ENCODE measurements around the gene SKOR1. TPM values are rescaled to one million over a fixed set of nuclear protein-coding genes. Genes with fewer than 3 reads are reported as not detected.
A peak's percentile ranks its signal among the peaks of the same experiment; 100 is the strongest.

Gene SKOR1
- total RNA-seq, 1 donor from 2014 or later: 0.96 TPM

DNA sequence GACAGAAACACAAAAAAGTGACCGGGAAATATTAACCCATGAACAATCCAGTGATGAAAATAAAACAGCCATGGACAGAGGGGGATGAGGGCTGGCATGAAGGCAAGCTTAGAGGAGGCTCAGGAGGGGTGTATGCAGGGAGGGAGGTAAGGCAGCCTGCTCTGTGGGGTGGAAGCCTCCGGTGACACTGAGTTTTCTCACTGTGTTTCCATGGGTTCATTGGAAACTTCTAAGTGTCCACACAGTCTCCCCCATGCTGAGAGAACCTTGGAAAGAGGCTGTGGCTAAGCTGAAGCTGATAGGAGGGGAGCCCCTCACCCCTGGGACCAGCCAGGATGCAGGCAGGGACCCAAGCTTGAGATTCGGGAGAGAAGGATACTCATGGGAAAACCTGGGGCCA, 6.8 kb upstream of the SKOR1 start:
- DNase-seq (ENCODE audit: low spot score): no peak

DNA sequence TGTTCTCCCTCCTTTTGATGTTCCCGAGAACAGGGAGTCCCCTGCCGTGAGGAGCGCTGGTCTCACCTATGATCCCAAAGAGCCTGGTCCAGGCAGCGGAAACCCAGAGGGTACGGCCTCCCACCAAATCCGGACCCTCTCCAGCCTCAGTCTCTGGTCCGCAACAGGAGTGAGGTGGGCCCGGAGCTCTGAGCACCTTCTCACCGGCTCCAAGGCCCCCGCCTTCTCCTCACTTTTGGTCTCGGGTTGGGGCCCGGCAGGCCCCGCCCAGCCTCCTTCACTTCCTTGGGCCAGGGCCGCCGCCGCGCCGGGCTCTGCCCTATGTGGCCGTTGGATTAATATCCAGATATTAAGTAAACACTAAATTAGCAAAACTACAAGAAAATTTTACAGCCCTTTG, 5.7 kb upstream of the SKOR1 start:
- DNase-seq (ENCODE audit: low spot score): no peak

DNA sequence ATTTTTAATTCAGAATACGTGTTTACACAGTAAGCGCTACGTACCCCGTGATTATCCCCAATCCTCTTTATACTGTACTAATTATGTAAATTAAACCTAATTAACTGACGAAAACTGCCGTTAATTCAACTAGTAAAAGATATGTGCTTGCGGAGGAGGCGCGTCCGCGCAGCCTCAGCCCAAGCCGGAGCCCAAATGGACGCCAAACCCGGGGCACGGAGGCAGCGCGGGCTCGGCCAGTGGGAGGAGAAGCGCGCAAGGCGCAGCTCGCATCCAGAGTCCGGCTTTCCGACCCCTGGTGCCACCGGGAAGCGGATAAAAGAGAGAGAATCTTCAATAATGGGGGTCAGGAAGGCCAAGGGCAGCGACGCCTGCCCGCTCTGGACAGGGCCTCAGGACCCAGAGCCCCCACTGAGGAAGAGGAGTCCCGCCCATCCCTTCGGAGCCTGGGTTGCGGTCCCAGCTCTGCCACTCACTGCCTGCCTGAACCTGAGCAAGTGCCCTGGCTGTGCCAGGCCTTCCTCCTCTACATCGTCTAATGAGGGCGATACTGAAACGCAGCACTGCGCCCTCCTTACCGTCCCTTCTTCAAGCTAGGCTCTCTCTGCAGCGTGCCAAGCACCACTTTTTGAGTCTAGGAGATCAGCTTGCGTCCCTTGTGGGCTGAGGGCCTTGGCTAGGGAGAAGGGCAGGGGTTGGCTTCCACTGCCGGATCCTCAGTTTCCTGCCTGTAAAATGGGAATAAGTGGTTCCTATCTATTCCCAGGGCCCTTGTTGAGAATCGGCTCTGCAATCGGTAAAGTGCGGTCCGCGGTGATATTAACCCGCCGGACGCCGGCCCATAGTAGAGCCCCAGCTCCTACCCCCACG, 5.0 kb upstream of the SKOR1 start:
- no peak for DNase-seq (ENCODE audit: low spot score)

DNA sequence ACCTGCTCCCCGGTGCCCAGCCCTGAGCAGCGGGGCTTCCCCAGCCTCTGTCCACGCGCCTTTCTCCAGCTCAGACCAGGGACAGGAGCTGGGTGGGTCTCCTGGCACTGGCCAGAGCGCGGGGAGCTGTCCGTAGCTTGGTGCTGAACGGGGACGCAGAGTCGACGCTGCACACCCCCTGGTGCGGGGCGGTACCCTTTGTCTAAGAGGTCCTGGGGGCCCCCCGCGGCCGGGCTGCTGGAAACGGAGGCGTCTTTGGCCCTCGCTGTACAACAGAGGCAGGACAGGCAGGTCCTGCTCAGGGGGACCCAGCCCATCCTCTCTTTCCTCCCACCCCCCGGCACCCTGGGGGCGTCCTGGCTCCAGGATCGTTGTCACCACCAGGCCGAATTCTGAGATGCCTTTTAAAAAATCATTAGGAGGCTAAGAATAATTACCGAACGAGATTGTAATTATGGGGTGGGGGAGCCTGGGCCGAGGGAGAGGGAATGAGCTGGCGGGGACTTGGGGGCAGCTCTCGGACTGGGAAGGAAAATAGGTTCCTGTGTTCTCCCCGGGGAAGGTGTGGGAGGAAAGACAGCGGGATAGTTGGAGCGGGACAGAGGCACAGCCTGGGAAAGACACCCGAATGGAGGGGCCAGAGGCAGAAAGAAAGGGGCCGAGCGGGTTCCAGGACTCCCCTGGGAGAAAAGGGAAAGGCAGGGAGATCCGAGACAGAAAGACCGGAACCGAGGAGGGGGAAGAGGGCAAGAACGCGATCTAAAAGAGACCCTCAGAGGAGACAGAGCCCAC, 4.1 kb upstream of the SKOR1 start:
- peak; percentile 67 for DNase-seq (ENCODE audit: low spot score)

DNA sequence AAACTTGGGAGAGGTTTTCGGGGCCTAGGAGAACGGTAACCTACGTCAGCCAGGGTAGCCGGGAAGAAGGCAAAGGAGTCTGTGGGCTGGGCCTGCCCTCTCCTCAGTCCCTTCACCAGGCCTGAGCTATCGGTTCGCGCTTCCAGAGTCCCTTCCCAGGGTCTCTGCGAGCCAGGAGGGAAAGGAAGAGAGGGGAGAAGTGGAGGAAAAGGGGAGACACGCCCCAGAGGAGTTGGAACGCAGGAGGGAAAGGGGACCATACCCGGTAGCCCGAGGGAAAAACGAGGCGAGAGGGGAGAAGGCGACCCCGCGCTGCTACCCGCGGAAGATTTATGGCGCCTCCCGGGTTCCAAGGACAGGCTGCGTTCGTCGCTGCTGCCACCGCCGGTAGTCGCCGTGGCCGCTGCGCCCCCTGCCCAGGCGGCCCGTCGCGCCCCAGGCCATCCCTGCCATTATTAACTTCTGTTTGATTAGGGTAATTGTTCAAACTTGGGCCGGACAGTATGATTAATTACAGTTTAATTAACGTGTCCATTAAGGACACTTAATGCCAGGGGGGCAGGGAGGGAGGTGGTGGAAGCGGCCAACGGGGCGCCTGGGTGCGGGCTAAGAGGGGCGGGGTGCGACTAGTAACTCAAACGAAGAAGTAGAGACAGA, 3.4 kb upstream of the SKOR1 start:
- DNase-seq (ENCODE audit: low spot score): no peak

DNA sequence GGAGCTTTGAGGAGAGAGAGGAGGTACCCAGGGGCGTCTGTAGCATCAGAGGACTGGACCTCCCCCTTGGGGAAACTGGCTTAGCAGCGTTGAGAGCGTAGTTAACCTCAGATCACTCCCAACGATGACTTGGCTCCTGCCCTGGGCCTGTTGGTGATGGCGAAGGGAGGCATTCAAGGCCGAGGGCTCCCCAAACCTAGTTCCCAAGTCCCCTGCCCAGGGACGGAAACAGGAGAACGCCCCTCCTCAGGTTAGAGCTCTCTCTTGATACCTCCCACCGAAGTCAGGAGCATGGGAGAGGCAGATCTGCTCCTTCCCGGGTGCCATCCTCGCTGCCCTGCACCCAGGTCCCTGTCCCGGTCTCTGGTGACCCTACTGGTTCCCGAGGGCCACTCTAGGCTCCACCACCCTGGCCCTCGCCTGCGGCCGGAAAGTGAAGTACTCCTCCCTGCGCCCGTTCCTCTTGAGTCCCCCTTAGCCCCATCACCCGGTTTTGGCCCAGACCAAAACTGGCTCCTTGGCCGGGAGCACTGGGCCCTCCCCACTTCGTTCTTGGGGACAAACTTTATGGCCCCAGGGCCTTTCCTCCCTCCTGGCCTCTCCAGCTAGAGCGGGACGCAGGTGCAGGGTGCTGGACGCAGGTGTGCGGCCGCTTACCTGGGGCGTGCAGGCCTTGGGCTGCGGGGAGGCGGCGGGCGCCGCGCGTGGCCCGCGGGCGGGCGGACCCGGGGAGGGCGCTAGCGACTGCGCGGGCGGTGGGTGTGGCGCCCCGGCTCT, 2.6 kb upstream of the SKOR1 start:
- DNase-seq (ENCODE audit: low spot score): no peak

DNA sequence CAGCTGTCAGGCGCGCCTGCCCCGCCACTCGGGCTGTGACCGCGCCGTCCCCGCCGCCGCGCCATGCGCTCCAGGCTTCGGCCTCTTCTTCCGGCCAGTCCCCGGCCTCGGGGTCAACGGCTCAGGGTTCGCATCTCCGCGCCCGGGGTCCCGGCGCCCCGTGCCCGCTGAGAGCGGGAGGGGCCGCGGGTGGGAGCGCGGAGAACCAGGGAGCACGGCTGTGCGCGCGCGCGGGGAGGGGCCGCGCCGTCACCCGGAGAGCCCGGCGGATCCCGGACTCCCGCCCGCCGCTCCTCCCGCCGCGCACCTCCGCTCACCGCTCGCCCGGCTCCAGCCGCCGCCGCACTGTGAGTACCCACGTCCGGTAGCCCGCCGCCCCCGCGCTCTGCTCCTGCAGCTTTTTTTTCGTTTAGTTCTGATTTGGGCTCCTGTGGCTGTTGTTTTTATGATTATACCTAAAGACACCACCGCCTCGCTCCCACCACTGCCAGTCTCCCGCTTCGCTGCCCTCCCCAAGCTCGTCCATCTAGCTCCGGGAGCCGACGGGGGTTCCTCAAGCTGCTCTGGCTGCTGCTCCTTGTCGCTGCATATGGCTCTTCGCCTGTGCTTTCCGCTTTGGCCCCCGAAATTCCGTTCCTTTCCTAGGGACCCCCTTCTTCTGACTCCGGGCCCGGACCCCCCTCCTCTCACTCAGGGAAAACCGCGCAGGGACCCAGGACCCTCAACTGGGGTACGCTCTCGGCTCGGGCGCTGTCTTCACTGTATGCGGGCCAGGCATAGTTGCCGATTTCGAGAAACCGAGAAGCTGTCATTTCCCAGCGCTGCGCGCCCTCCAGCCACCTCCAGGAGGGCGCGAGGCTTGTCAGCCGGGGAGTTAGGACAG, 1.8 kb upstream of the SKOR1 start:
- no peak for DNase-seq (ENCODE audit: low spot score)

DNA sequence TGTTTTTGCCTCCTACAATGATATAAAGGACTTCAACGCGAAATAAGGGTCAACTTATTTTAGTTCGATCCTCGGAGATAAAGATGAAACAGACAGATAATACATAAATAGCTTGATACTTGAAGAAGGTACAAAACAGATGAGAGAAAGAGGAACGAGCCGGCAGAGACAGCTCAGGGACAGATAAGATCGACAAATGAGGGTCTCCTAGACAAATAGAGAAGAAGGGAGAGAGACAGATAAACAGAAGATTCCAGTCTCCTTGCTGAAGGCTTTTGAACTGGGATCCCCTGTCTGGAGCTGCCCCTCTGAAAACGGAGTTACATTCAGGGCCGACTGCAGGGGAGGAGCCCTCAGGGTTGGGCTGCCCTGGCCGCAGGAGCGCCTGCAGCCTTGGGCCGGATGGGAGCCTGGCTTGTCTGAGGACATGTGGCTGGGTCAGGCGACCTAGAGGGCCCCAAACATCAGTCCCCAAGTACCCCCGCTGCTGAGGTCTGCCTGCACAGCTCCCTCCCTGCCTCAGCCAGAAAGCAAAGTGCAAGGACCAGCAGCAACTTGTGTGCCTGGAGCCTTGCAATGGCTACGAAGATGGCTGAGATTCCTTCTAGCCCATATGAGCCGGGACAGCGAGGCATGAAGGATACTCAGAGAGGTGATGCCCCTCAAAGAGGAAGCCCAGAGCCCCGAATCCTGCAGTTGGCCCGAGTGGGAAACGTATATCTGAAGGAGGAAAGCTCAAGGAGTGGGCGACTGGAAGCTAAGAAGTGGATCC, 926 bp upstream of the SKOR1 start:
- DNase-seq (ENCODE audit: low spot score): no peak

DNA sequence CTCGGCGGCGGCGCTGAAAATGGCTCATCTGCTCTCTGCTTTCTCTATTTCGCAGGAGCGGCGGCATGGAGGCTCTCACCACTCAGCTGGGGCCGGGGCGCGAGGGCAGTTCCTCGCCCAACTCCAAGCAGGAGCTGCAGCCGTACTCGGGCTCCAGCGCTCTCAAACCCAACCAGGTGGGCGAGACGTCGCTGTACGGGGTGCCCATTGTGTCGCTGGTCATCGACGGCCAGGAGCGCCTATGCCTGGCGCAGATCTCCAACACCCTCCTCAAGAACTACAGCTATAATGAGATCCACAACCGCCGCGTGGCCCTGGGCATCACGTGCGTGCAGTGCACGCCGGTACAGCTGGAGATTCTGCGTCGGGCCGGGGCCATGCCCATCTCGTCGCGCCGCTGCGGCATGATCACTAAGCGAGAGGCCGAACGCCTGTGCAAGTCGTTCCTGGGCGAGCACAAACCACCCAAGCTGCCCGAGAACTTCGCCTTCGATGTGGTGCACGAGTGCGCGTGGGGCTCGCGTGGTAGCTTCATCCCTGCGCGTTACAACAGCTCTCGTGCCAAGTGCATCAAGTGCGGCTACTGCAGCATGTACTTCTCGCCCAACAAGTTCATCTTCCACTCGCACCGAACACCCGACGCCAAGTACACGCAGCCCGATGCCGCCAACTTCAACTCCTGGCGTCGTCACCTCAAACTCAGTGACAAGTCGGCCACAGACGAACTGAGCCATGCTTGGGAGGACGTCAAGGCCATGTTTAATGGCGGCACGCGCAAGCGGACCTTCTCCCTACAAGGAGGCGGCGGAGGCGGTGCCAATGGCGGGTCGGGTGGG, 790 bp downstream of the SKOR1 start:
- no peak for DNase-seq (ENCODE audit: low spot score)

DNA sequence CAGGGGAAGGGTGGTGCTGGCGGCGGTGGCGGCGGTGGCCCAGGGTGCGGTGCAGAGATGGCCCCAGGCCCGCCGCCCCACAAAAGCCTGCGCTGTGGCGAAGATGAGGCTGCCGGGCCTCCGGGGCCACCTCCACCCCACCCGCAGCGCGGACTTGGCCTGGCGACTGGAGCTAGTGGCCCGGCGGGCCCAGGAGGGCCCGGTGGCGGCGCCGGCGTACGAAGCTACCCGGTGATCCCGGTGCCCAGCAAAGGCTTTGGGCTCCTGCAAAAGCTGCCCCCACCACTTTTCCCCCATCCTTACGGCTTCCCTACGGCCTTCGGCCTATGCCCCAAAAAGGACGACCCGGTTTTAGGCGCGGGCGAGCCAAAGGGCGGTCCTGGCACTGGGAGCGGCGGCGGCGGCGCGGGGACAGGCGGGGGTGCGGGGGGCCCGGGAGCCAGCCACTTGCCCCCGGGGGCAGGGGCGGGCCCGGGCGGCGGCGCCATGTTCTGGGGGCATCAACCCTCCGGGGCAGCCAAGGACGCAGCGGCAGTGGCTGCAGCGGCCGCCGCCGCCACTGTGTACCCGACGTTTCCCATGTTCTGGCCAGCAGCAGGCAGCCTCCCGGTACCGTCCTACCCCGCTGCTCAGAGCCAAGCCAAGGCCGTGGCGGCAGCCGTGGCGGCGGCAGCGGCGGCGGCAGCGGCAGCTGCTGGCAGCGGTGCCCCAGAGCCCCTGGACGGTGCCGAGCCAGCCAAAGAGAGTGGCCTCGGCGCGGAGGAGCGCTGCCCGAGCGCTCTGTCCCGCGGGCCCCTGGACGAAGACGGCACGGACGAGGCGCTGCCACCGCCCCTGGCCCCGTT, 1.6 kb downstream of the SKOR1 start:
- DNase-seq (ENCODE audit: low spot score): no peak

DNA sequence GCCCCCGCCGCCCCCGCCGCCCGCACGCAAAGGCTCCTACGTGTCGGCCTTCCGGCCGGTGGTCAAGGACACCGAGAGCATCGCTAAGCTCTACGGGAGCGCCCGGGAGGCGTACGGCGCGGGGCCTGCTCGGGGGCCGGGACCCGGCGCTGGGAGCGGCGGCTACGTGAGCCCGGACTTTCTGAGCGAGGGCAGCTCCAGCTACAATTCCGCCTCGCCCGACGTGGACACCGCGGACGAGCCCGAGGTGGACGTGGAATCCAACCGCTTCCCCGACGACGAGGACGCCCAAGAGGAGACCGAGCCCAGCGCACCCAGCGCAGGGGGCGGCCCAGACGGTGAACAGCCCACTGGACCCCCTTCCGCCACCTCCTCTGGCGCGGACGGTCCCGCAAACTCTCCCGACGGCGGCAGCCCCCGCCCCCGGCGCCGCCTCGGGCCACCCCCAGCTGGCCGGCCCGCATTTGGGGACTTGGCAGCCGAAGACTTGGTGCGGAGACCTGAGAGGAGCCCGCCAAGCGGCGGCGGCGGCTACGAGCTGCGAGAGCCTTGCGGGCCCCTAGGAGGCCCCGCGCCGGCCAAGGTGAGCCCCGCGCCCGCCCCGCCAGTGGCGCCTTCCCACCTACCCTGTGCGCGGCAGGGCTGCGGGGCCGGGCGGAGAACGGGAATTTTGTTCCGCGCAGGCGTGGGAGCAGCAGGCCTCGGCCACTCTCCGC, 2.4 kb downstream of the SKOR1 start:
- DNase-seq (ENCODE audit: low spot score): no peak

DNA sequence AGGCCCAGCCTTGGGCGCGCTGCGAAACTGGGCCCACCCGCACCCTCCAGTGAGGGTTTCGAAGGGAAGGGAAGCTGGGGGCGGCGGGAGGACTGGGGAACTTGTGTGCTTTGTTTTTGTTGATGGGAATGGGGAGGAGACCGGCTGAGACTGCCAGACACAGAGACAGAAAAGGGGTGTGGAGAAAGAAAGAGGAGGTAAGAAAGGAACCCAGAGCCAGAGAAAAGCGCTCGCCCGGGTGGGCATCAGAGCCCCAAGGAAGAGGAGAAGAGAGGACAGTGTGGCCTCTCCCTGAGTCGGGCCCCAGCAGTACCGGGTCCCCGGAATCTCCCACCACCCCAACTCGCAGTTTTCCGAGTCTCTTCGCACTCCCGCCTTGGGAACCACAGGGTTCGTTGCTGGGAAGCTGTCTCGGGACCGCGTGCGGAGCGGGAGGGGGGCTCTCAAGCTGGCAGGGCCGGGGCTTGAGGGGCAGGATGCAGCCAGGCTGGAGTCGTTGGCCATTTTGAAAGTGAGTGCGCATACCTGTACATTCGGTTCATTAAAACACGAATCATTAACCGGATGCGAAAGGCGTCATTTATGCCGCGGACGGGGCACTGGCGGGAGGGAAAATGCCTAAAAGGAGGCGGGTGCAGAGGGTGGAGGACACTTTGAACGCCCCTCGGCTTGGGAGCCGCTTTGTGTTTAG, 3.1 kb downstream of the SKOR1 start:
- DNase-seq (ENCODE audit: low spot score): no peak

DNA sequence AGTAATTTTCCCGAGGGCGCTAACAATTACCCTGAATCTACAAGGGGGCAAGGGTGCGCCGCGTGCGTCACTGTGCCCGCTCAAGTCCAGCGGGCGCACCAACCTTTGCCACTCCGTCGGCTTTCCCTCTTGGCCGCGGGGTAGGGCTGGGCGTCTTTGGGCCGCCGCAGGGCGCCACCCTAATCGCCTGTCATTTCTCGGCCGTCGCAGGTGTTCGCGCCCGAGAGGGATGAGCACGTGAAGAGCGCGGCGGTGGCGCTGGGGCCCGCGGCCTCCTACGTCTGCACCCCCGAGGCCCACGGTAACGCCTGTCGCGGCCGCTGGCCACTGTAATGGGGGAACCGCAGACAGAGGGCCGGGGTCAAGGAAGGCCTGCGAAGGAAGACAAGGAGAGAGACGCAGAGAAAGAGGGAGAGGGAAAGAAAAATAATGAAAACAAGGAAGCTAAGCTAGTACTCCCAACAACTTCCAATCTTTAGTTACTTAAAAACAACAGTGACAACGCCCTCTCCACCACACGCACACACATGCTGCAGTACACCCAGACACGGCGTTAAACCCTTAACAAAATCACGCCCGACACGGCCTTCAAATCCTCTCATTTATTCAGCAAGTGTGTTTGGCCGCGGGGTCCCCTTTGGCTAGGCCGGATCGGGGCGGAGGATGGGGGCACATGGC, 3.8 kb downstream of the SKOR1 start:
- DNase-seq (ENCODE audit: low spot score): no peak

DNA sequence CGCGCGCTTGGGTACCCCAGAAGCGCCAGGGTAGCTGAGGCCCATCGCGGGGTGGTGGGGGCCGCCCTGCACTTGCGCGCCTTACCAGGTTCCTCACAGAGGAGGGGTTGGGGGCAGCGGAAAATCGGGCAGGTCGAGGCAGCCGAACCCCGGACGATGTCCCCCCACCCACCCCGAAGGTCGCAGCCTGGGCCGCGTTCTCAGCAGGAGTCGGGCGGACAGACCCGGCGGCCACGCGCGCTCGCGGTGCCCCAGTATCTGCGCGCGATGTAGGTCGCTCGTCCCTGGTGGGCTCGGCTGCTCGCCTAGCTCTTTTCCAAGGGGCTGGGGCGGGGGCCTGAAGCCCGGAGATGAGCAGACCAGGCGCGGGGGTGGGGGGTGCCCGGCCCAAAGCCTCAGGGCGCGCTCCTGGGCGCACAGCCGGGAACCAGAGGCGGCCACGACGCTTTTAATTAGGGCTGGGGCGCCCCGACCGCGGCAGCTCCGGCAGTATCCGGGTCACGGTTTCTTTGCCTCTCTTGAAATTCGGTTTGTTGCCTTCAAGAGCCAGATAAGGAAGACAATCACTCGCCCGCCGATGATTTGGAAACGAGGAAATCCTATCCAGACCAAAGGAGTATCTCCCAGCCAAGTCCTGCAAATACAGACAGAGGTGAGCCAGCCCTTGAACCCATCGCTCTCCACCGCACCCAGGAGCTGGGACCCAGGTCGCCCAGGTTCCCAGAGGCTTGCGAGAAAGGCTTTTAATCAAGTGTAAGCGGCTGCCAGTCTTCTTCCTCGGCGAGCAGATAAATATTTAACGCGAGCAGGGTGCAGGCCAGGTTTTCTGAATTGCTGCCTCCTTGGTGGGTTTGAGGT, 4.6 kb downstream of the SKOR1 start:
- no peak for DNase-seq (ENCODE audit: low spot score)

DNA sequence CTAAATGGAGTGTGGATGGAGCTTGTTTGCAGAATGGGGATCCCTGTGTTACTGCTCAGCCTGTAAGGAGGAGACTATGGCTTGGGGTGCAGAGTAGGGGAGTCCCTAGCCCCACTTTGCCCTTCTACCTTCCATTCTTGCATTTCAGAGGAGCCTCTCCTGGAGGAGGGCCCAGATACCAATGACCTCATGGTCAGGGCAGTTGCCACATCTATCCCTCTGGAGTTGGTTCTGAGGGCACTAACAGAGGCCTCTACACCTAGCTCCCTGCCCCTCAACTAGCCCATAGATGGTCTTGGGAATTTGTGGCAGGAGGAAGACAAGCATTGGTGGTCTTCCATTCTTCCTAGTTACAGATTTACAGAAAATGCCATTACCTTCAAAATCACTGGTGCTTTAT, 6.1 kb downstream of the SKOR1 start:
- no peak for DNase-seq (ENCODE audit: low spot score)
